ENCODE results near the gene PCDHGC4.

PCDHGC4 gene

DNA sequence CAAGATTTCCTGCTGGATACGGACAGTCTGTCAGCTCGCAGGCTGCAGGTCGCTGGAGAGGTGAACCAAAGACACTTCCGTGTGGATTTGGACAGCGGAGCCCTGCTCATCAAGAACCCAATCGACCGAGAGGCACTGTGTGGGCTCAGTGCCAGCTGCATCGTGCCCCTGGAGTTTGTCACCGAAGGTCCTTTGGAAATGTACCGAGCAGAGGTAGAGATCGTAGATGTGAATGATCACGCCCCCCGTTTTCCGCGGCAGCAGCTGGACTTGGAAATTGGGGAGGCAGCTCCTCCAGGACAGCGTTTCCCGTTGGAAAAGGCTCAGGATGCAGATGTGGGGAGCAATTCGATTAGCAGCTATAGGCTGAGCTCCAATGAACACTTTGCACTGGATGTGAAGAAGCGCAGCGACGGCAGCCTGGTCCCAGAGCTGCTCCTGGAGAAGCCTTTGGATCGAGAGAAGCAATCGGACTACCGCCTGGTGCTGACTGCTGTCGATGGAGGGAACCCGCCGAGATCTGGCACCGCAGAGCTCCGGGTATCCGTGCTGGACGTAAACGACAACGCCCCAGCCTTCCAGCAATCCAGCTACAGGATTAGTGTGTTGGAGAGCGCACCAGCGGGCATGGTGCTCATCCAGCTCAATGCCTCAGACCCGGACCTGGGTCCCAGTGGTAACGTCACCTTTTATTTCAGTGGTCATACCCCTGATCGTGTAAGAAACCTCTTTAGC, 658 bp downstream of the PCDHGC4 start:
- Histone ChIP-seq H3K9me3 (replicated peaks in 1 of 11) (peaks cover 0 to 14% (median 0%) of the 10 kb centered on the region in 11 experiments; a peak in 4 of 22 replicates), H3K27me3 (no peaks in the 10 kb centered on the region), H4K20me1 (peaks cover 5 to 100% (median 87%) of the 10 kb centered on the region in 11 experiments; a peak in 17 of 22 replicates), H3K4me3 (peak overlapping the region; percentile 46 to 66 (median 57)), H3K9ac (peak overlapping the region; percentile 39 to 76 (median 66); a peak in 20 of 22 replicates), H3K27ac (peak overlapping the region in 7 of 11 experiments; percentile 16 to 65 (median 44); a peak in 11 of 22 replicates), H3K36me3 (peaks cover 13 to 91% (median 53%) of the 10 kb centered on the region in 11 experiments), H3K4me2 (peak overlapping the region; percentile 93 to 99 (median 97)), H3K4me1 (peaks cover 87 to 100% (median 96%) of the 10 kb centered on the region in 10 experiments)
- no peak for TF ChIP-seq Cebpa-rat (IDR thresholded peaks at IDR 0.05)

GRCh38 chr5:141486091-141486490, 1.3 kb downstream of the PCDHGC4 start:
- H4K20me1 ChIP-seq: peaks cover 5 to 99% (median 87%) of the 10 kb centered on the region in 11 experiments; a peak in 17 of 22 replicates
- no peak overlapping the region for H3K9ac ChIP-seq
- no peak overlapping the region for H3K27ac ChIP-seq
- H3K9me3 ChIP-seq (replicated peaks in 1 of 11): peaks cover 0 to 14% (median 0%) of the 10 kb centered on the region in 11 experiments; a peak in 4 of 22 replicates
- peaks cover 87 to 100% (median 96%) of the 10 kb centered on the region in 10 experiments for H3K4me1 ChIP-seq
- TF ChIP-seq Cebpa-rat (IDR thresholded peaks at IDR 0.05): no peak
- H3K4me2 ChIP-seq: peak overlapping the region; percentile 93 to 99 (median 97); a peak in 21 of 22 replicates
- H3K27me3 ChIP-seq: no peaks in the 10 kb centered on the region
- peaks cover 13 to 91% (median 58%) of the 10 kb centered on the region in 11 experiments for H3K36me3 ChIP-seq
- H3K4me3 ChIP-seq: peak overlapping the region in 4 of 10 experiments; percentile 56 to 66 (median 62); a peak in 4 of 20 replicates

DNA sequence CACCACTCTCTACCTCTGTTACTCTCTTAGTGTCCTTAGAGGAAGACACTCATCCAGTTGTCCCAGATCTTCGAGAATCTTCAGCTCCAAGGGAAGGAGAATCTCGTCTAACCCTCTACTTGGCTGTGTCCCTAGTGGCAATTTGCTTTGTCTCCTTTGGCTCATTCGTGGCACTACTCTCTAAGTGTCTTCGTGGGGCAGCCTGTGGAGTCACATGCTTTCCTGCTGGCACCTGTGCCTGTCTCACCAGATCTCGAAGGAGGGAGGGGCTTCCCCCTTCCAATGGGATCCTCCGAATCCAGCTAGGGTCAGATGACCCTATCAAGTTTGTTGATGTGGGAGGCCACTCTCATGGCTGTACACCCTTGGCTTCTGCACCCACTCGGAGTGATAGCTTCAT, 2.3 kb downstream of the PCDHGC4 start:
- peaks cover 5 to 88% (median 76%) of the 10 kb centered on the region in 11 experiments; a peak in 17 of 22 replicates for H4K20me1 ChIP-seq
- no peak overlapping the region for H3K27ac ChIP-seq
- H3K27me3 ChIP-seq: no peaks in the 10 kb centered on the region
- H3K36me3 ChIP-seq: peaks cover 13 to 90% (median 53%) of the 10 kb centered on the region in 11 experiments
- H3K9ac ChIP-seq: no peak overlapping the region
- H3K4me2 ChIP-seq: peak overlapping the region; percentile 93 to 99 (median 97); a peak in 21 of 22 replicates
- H3K4me1 ChIP-seq: peaks cover 91 to 100% (median 97%) of the 10 kb centered on the region in 10 experiments
- TF ChIP-seq Cebpa-rat (IDR thresholded peaks at IDR 0.05): no peak
- peaks cover 0 to 14% (median 0%) of the 10 kb centered on the region in 11 experiments; a peak in 4 of 22 replicates for H3K9me3 ChIP-seq (replicated peaks in 1 of 11)
- peak overlapping the region in 1 of 10 experiments; percentile 9; a peak in 1 of 20 replicates for H3K4me3 ChIP-seq

- peak within 1 kb of the TSS in 4 of 10 experiments; percentile 63 to 77 (median 66); a peak in 7 of 20 replicates for H3K4me3 ChIP-seq
- peak within 1 kb of the TSS; percentile 93 to 99 (median 97) for H3K4me2 ChIP-seq
- H3K4me1 ChIP-seq: peaks cover 97 to 100% (median 99%) of the 10 kb centered on the region in 10 experiments
- peaks cover 0 to 14% (median 0%) of the 10 kb centered on the region in 11 experiments; a peak in 4 of 22 replicates for H3K9me3 ChIP-seq (replicated peaks in 1 of 11)
- peak within 1 kb of the TSS in 3 of 11 experiments; percentile 2 to 23 (median 13); a peak in 3 of 22 replicates for H3K27ac ChIP-seq
- H3K9ac ChIP-seq: peak within 1 kb of the TSS in 5 of 11 experiments; percentile 3 to 37 (median 17); a peak in 5 of 22 replicates
- peaks cover 13 to 79% (median 53%) of the 10 kb centered on the region in 11 experiments for H3K36me3 ChIP-seq
- TF ChIP-seq Cebpa-rat (IDR thresholded peaks at IDR 0.05): no peak
- peaks cover 5 to 72% (median 60%) of the 10 kb centered on the region in 11 experiments; a peak in 17 of 22 replicates for H4K20me1 ChIP-seq
- no peaks in the 10 kb centered on the region for H3K27me3 ChIP-seq
These were observed 4.0 kb downstream of the PCDHGC4 start, which contains the start of gene PCDHGC5 for GRCh38 chr5:141488591-141489561. Gene PCDHGC5, plus strand, starts transcription at chr5:141489081. Its CDS starts 160 bp downstream, at chr5:141489241.

DNA sequence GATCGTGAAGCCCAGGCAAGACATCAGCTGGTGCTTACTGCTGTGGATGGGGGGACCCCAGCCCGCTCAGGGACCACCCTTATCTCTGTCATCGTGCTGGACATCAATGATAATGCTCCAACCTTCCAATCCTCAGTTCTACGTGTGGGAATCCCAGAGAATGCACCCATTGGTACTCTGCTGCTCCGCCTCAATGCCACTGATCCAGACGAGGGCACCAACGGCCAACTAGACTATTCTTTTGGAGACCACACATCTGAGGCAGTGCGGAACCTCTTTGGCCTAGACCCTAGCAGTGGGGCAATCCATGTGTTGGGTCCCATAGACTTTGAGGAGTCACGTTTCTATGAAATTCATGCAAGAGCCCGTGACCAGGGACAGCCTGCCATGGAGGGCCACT, 5.0 kb downstream of the PCDHGC4 start:
- H3K27ac ChIP-seq: peak overlapping the region in 3 of 11 experiments; percentile 1 to 9 (median 2); a peak in 1 of 22 replicates
- H3K4me3 ChIP-seq: peak overlapping the region in 4 of 10 experiments; percentile 63 to 77 (median 66); a peak in 7 of 20 replicates
- H3K9ac ChIP-seq: peak overlapping the region in 3 of 11 experiments; percentile 17 to 88 (median 37); a peak in 4 of 22 replicates
- peaks cover 98 to 100% (median 100%) of the 10 kb centered on the region in 10 experiments for H3K4me1 ChIP-seq
- peaks cover 13 to 73% (median 53%) of the 10 kb centered on the region in 11 experiments for H3K36me3 ChIP-seq
- H3K27me3 ChIP-seq: no peaks in the 10 kb centered on the region
- no peak for TF ChIP-seq Cebpa-rat (IDR thresholded peaks at IDR 0.05)
- H3K9me3 ChIP-seq (replicated peaks in 1 of 11): peaks cover 0 to 14% (median 0%) of the 10 kb centered on the region in 11 experiments; a peak in 4 of 22 replicates
- peak overlapping the region; percentile 93 to 99 (median 97) for H3K4me2 ChIP-seq
- peaks cover 4 to 63% (median 50%) of the 10 kb centered on the region in 11 experiments; a peak in 17 of 22 replicates for H4K20me1 ChIP-seq

DNA sequence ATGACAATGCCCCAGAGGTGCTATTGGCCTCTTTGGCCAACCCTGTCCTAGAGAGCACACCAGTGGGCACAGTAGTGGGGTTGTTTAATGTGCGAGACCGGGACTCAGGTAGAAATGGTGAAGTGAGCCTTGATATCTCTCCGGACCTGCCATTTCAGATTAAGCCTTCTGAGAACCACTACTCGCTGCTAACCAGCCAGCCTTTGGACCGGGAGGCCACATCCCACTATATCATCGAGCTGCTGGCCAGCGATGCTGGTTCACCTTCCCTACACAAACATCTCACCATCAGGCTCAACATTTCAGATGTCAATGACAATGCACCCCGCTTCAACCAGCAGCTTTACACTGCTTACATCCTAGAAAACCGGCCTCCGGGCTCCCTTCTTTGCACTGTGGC, 5.4 kb downstream of the PCDHGC4 start:
- TF ChIP-seq Cebpa-rat (IDR thresholded peaks at IDR 0.05): no peak
- Histone ChIP-seq H3K4me1 (peaks cover 98 to 100% (median 100%) of the 10 kb centered on the region in 10 experiments), H3K9me3 (replicated peaks in 1 of 11) (peaks cover 0 to 14% (median 0%) of the 10 kb centered on the region in 11 experiments; a peak in 4 of 22 replicates), H3K9ac (peak overlapping the region in 3 of 11 experiments; percentile 86 to 88 (median 88); a peak in 5 of 22 replicates), H3K27ac (peak overlapping the region in 2 of 11 experiments; percentile 91 to 94; a peak in 2 of 22 replicates), H3K4me2 (peak overlapping the region; percentile 93 to 99 (median 97)), H4K20me1 (peaks cover 3 to 59% (median 46%) of the 10 kb centered on the region in 11 experiments; a peak in 17 of 22 replicates), H3K4me3 (peak overlapping the region in 6 of 10 experiments; percentile 62 to 77 (median 64); a peak in 9 of 20 replicates), H3K27me3 (no peaks in the 10 kb centered on the region), H3K36me3 (peaks cover 13 to 68% (median 51%) of the 10 kb centered on the region in 11 experiments)

DNA sequence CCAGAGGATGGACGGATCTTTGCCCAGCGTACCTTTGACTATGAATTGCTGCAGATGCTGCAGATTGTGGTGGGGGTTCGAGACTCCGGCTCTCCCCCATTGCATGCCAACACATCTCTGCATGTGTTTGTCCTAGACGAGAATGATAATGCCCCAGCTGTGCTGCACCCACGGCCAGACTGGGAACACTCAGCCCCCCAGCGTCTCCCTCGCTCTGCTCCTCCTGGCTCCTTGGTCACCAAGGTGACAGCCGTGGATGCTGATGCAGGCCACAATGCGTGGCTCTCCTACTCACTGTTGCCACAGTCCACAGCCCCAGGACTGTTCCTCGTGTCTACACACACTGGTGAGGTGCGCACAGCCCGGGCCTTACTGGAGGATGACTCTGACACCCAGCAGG, 5.9 kb downstream of the PCDHGC4 start:
- Histone ChIP-seq H3K9ac (peak overlapping the region in 10 of 11 experiments; percentile 82 to 90 (median 86); a peak in 20 of 22 replicates), H4K20me1 (peaks cover 0 to 54% (median 41%) of the 10 kb centered on the region in 11 experiments; a peak in 17 of 22 replicates)
- TF ChIP-seq Cebpa-rat (IDR thresholded peaks at IDR 0.05): no peak

More for the DNA sequence above, 5.9 kb downstream of the PCDHGC4 start:
- H3K4me3 ChIP-seq: peak overlapping the region; percentile 52 to 77 (median 62); a peak in 18 of 20 replicates
- H3K4me1 ChIP-seq: peaks cover 98 to 100% (median 100%) of the 10 kb centered on the region in 10 experiments
- no peaks in the 10 kb centered on the region for H3K27me3 ChIP-seq
- H3K9me3 ChIP-seq (replicated peaks in 1 of 11): peaks cover 0 to 14% (median 0%) of the 10 kb centered on the region in 11 experiments; a peak in 4 of 22 replicates
- peak overlapping the region; percentile 93 to 99 (median 97) for H3K4me2 ChIP-seq
- peak overlapping the region in 9 of 11 experiments; percentile 88 to 97 (median 94); a peak in 18 of 22 replicates for H3K27ac ChIP-seq
- H3K36me3 ChIP-seq: peaks cover 12 to 63% (median 46%) of the 10 kb centered on the region in 11 experiments

Measured in BLaER1 treated with 17β-estradiol and CSF1 and Interleukin-3, amounts not matched to agents 10 nM and 100 nM (cell line).